ENCODE results near the gene PDGFA.
"Not testable (repeated sequence)": the region's sequence is repeated elsewhere in the genome, so short reads cannot be mapped to it uniquely, and the experiment has no call there.

PDGFA gene

GRCh38 chr7:551615-551970 lies 31.9 kb upstream of the PDGFA start:
- DNase-seq = not testable (repeated sequence)

GRCh38 chr7:550881-551614 lies 31.4 kb upstream of the PDGFA start:
- DNase-seq = no peak

- DNase-seq = no peak
Observed at GRCh38 chr7:549891-550625, 30.4 kb upstream of the PDGFA start.

- DNase-seq = no peak
Observed at GRCh38 chr7:549066-549890, 29.6 kb upstream of the PDGFA start.

- no peak for DNase-seq
Observed at GRCh38 chr7:548401-548800, 28.8 kb upstream of the PDGFA start.

- no peak for DNase-seq
Observed at GRCh38 chr7:545470-545869, 25.8 kb upstream of the PDGFA start.

GRCh38 chr7:544338-545221 lies 24.9 kb upstream of the PDGFA start:
- DNase-seq = no peak

- DNase-seq = no peak
Observed at GRCh38 chr7:543501-544337, 24.1 kb upstream of the PDGFA start.

- no peak for DNase-seq
Observed at GRCh38 chr7:542713-543500, 23.3 kb upstream of the PDGFA start.

- DNase-seq = no peak
Observed at GRCh38 chr7:542131-542712, 22.6 kb upstream of the PDGFA start.

GRCh38 chr7:541661-542060 lies 22.0 kb upstream of the PDGFA start:
- DNase-seq = no peak

GRCh38 chr7:540997-541396 lies 21.4 kb upstream of the PDGFA start:
- no peak for DNase-seq

GRCh38 chr7:540579-540978 lies 20.9 kb upstream of the PDGFA start:
- DNase-seq = no peak

GRCh38 chr7:539731-540411 lies 20.2 kb upstream of the PDGFA start:
- DNase-seq = no peak

- DNase-seq = no peak
Observed at GRCh38 chr7:538764-539685, 19.4 kb upstream of the PDGFA start.

- DNase-seq = no peak
Observed at GRCh38 chr7:537911-538634, 18.4 kb upstream of the PDGFA start.

- DNase-seq = no peak
Observed at GRCh38 chr7:536231-536630, 16.6 kb upstream of the PDGFA start.

GRCh38 chr7:534959-535358 lies 15.3 kb upstream of the PDGFA start:
- no peak for DNase-seq
